ENCODE data around the gene ZNF787.

DNA sequence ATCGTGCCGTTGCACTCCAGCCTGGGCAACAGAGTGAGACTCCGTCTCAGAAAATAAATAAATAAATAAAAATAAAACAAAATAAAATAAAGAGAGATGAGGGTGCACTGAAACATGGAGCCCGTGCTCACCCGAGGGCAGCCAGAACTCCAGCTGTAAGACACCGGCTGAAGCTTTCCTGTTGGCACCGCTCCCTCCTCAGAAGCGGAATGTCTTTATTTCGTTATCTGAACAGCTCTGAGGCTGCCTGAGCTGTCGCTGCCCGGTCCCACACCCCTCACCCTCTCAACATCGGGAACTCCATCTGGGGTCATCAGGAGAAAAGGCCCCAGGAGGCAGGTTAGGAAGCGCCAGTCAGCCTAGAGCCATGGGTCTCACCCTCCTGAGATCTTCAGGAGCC is 24.4 kb downstream of the ZNF787 start:
- TF ChIP-seq POLR2AphosphoS5 (IDR thresholded peaks at IDR 0.05; ENCODE audit: low read depth) (no peak), REST (IDR thresholded peaks at IDR 0.05; ENCODE audit: insufficient replicate concordance, low read depth) (no peak)
